GM12878 (cell line): ENCODE results near the gene ABHD15.

Experiments used
- CREB1 ChIP-seq: IDR thresholded peaks from 2 replicates; pipeline ENCODE4 v1.6.1; 2012; ENCODE audit warnings: low read depth, mild to moderate bottlenecking, inconsistent platforms
- EP300 ChIP-seq, 2 experiments: fragments of 150-350 bp in 1 of 2; IDR thresholded peaks; 2 replicates each; pipeline ENCODE4 v1.6.1; 2011 to 2012; ENCODE audit warnings: low read depth in 2 of 2, low read length in 2 of 2, borderline replicate concordance in 1 of 2, improper control_type of control experiment in 1 of 2, inconsistent platforms in 1 of 2; ENCODE audit not compliant: control insufficient read depth in 1 of 2
- EZH2 ChIP-seq: IDR thresholded peaks from 2 replicates; pipeline ENCODE4 v1.6.1; 2012; ENCODE audit warnings: low read depth, mild to moderate bottlenecking, control low read depth, inconsistent platforms, low read length, borderline replicate concordance; ENCODE audit not compliant: control insufficient read depth
- KAT2A ChIP-seq: conservative IDR thresholded peaks from 2 replicates; pipeline ENCODE4 v1.6.1; 2011; ENCODE audit warnings: low read depth, low read length; ENCODE audit not compliant: control insufficient read depth
- MTA3 ChIP-seq: IDR thresholded peaks from 2 replicates; pipeline ENCODE4 v1.6.1; 2012; ENCODE audit warnings: low read length, inconsistent platforms, borderline replicate concordance
- MYC ChIP-seq: IDR thresholded peaks from 2 replicates; pipeline ENCODE4 v1.6.1; 2011; ENCODE audit warnings: mild to moderate bottlenecking, low read length, moderate library complexity, inconsistent platforms; ENCODE audit not compliant: insufficient read depth, insufficient replicate concordance, insufficient read length, severe bottlenecking
- PAX5 ChIP-seq: IDR thresholded peaks from 2 replicates; pipeline ENCODE4 v1.6.1; 2011; ENCODE audit warnings: low read depth, low read length, borderline replicate concordance
- POLR2A ChIP-seq: IDR thresholded peaks from 2 replicates; pipeline ENCODE4 v1.6.1; 2011; ENCODE audit warnings: low read depth, mild to moderate bottlenecking, low read length
- RCOR1 ChIP-seq: conservative IDR thresholded peaks from 2 replicates; pipeline ENCODE4 v1.6.1; 2012; ENCODE audit warnings: low read depth, low read length, improper control_type of control experiment
- SRF ChIP-seq, 2 experiments: IDR thresholded peaks; 2 replicates each; pipeline ENCODE4 v1.6.1; 2011; ENCODE audit warnings: low read depth in 2 of 2, low read length in 2 of 2, mild to moderate bottlenecking in 1 of 2, moderate library complexity in 1 of 2
- TF ChIP-seq, protein P1 (sequence below), 3 experiments: IDR thresholded peaks in 2 of 3; conservative IDR thresholded peaks in 1 of 3; 2 replicates each; pipeline ENCODE4 v1.5.1; 2011; ENCODE audit warnings: low read depth in 3 of 3, low read length in 3 of 3, mild to moderate bottlenecking in 3 of 3, control low read depth in 2 of 3, moderate library complexity in 2 of 3, inconsistent platforms in 1 of 3, mixed read lengths in 1 of 3; ENCODE audit not compliant: control insufficient read depth in 2 of 3, insufficient read depth in 1 of 3; ENCODE audit errors: extremely low read depth in 1 of 3
- TF ChIP-seq, protein P2 (sequence below): fragments of 450-650 bp; IDR thresholded peaks from 2 replicates; pipeline ENCODE4 v1.6.1; 2018; ENCODE audit warnings: mild to moderate bottlenecking, low read depth, moderate library complexity; ENCODE audit not compliant: partially characterized antibody

DNA sequence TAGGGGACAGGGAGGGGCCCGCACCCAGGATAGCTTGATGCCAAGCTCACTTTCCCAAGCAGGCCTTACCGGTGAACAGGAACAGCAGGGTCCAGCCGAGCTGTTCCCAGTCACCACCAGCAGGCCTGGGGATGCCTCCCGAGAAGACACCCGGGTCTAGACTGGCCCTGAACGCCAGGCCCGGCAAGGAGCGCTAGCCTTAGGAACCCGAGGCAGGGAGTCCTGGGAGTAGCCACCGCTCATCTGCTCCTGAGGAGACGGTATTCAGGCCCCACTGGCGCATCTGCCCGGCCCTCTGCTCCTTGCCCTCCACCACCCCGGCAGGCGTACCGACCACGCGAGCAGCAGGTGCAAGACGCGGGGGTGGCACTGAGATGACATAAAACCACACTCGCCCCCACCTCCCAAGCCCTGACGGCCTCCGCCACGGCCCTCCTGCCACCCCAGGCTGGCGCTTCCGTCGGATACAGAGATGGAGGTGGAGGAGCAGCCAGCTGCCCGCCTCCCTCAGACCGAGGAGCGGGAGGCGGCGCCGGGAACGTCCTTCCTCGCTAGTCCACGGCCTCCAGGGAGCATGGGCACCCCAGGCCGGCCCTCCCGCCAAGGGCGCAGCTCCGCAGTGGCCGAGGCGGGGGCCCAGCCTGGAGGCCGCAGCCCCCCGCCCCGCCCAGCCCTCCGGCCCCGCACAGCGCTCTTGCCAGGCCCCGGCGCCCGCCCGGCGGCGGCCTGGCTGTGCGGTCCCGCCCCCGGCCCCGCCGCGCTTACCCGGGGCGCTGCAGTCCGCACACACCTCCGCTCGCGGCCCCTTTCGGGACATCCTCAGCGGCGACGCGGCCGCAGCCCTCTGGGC is 21.9 kb upstream of the ABHD15 start:
- no peak for TF ChIP-seq EZH2
- TF ChIP-seq, protein P1, sequence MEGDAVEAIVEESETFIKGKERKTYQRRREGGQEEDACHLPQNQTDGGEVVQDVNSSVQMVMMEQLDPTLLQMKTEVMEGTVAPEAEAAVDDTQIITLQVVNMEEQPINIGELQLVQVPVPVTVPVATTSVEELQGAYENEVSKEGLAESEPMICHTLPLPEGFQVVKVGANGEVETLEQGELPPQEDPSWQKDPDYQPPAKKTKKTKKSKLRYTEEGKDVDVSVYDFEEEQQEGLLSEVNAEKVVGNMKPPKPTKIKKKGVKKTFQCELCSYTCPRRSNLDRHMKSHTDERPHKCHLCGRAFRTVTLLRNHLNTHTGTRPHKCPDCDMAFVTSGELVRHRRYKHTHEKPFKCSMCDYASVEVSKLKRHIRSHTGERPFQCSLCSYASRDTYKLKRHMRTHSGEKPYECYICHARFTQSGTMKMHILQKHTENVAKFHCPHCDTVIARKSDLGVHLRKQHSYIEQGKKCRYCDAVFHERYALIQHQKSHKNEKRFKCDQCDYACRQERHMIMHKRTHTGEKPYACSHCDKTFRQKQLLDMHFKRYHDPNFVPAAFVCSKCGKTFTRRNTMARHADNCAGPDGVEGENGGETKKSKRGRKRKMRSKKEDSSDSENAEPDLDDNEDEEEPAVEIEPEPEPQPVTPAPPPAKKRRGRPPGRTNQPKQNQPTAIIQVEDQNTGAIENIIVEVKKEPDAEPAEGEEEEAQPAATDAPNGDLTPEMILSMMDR (IDR thresholded peaks at IDR 0.05 in 2 of 3, conservative IDR thresholded peaks at IDR 0.05 in 1 of 3; ENCODE audit: control insufficient read depth in 2 of 3, extremely low read depth in 1 of 3, insufficient read depth in 1 of 3, low read depth in 3 of 3, low read length in 3 of 3): no peak
- TF ChIP-seq SRF (IDR thresholded peaks at IDR 0.05; ENCODE audit: low read depth in 2 of 2, low read length in 2 of 2): no peak
- TF ChIP-seq PAX5: no peak
- no peak for TF ChIP-seq POLR2A
- TF ChIP-seq KAT2A: no peak
- TF ChIP-seq CREB1: no peak
- TF ChIP-seq MYC: no peak
- TF ChIP-seq EP300 (IDR thresholded peaks at IDR 0.05; ENCODE audit: borderline replicate concordance in 1 of 2, control insufficient read depth in 1 of 2, low read depth in 2 of 2, low read length in 2 of 2): no peak
- TF ChIP-seq, protein P2, sequence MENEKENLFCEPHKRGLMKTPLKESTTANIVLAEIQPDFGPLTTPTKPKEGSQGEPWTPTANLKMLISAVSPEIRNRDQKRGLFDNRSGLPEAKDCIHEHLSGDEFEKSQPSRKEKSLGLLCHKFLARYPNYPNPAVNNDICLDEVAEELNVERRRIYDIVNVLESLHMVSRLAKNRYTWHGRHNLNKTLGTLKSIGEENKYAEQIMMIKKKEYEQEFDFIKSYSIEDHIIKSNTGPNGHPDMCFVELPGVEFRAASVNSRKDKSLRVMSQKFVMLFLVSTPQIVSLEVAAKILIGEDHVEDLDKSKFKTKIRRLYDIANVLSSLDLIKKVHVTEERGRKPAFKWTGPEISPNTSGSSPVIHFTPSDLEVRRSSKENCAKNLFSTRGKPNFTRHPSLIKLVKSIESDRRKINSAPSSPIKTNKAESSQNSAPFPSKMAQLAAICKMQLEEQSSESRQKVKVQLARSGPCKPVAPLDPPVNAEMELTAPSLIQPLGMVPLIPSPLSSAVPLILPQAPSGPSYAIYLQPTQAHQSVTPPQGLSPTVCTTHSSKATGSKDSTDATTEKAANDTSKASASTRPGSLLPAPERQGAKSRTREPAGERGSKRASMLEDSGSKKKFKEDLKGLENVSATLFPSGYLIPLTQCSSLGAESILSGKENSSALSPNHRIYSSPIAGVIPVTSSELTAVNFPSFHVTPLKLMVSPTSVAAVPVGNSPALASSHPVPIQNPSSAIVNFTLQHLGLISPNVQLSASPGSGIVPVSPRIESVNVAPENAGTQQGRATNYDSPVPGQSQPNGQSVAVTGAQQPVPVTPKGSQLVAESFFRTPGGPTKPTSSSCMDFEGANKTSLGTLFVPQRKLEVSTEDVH: no peak
- TF ChIP-seq MTA3: no peak
- no peak for TF ChIP-seq RCOR1
